ENCODE data around the gene APBB3. TPM values are rescaled to one million over a fixed set of nuclear protein-coding genes. Genes with fewer than 3 reads are reported as not detected.

APBB3 gene
- total and polyA plus RNA-seq, 9 of the 15 experiments (the other 6 are each of a cell fraction or from before 2014, with no cell fraction given) = 0.17 to 24.3 (median 9.5) TPM

DNA sequence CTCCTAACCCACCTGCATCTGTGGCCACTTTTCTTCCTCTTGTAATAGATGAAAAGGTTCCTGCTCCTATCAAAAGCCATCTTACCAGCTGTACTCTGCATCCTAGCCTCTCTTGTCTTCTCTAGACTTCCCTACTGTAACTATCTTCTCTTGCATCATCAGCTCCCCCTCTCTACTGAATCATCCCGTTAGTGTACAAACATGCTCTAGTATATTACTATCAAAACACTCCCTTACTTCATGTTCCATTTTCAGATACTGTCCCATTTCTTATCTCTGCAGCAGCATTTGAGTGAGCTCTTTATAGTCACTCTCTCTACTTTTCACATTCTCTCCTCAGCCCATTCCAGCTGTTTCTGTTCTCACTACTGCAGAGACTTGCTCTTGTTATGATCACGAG is 9.9 kb downstream of the APBB3 start (continued):
- TF ChIP-seq YY1 (IDR thresholded peaks at IDR 0.05; ENCODE audit: borderline replicate concordance in 1 of 3, control insufficient read depth in 1 of 3, extremely low read depth in 1 of 3, insufficient read depth in 3 of 3, insufficient read length in 1 of 3, insufficient replicate concordance in 2 of 3, low read depth in 1 of 3, low read length in 2 of 3) = no peak
- TF ChIP-seq FOSL1 (tag; conservative IDR thresholded peaks at IDR 0.05) = peak; percentile 64
- no peak for TF ChIP-seq ASH1L (IDR thresholded peaks at IDR 0.05; ENCODE audit: borderline replicate concordance, low read depth, partially characterized antibody)
- TF ChIP-seq CBX3 (IDR thresholded peaks at IDR 0.05; ENCODE audit: borderline replicate concordance in 1 of 2, low read length in 2 of 2) = no peak
- TF ChIP-seq ZNF584 (CRISPR knock-in tag; IDR thresholded peaks at IDR 0.05; ENCODE audit: low read depth) = no peak
- no peak for TF ChIP-seq SRF (CRISPR knock-in tag; IDR thresholded peaks at IDR 0.05)
- TF ChIP-seq EZH2 (IDR thresholded peaks at IDR 0.05; ENCODE audit: borderline replicate concordance, low read depth, low read length) = no peak
- TF ChIP-seq ILK (tag; IDR thresholded peaks at IDR 0.05; ENCODE audit: borderline replicate concordance, low read depth) = no peak
- TF ChIP-seq HMG20A (CRISPR knock-in tag; conservative IDR thresholded peaks at IDR 0.05) = no peak
- no peak for TF ChIP-seq KAT7 (CRISPR knock-in tag; IDR thresholded peaks at IDR 0.05; ENCODE audit: borderline replicate concordance)
- no peak for TF ChIP-seq ZFP30 (CRISPR knock-in tag; IDR thresholded peaks at IDR 0.05; ENCODE audit: borderline replicate concordance)
- TF ChIP-seq MEF2A (IDR thresholded peaks at IDR 0.05; ENCODE audit: control insufficient read depth, low read depth, low read length) = 0 out of 2 replicates have a peak, but pooled peaks have one; percentile 29
- TF ChIP-seq ZNF41 (CRISPR knock-in tag; conservative IDR thresholded peaks at IDR 0.05) = no peak
- TF ChIP-seq, protein P1, sequence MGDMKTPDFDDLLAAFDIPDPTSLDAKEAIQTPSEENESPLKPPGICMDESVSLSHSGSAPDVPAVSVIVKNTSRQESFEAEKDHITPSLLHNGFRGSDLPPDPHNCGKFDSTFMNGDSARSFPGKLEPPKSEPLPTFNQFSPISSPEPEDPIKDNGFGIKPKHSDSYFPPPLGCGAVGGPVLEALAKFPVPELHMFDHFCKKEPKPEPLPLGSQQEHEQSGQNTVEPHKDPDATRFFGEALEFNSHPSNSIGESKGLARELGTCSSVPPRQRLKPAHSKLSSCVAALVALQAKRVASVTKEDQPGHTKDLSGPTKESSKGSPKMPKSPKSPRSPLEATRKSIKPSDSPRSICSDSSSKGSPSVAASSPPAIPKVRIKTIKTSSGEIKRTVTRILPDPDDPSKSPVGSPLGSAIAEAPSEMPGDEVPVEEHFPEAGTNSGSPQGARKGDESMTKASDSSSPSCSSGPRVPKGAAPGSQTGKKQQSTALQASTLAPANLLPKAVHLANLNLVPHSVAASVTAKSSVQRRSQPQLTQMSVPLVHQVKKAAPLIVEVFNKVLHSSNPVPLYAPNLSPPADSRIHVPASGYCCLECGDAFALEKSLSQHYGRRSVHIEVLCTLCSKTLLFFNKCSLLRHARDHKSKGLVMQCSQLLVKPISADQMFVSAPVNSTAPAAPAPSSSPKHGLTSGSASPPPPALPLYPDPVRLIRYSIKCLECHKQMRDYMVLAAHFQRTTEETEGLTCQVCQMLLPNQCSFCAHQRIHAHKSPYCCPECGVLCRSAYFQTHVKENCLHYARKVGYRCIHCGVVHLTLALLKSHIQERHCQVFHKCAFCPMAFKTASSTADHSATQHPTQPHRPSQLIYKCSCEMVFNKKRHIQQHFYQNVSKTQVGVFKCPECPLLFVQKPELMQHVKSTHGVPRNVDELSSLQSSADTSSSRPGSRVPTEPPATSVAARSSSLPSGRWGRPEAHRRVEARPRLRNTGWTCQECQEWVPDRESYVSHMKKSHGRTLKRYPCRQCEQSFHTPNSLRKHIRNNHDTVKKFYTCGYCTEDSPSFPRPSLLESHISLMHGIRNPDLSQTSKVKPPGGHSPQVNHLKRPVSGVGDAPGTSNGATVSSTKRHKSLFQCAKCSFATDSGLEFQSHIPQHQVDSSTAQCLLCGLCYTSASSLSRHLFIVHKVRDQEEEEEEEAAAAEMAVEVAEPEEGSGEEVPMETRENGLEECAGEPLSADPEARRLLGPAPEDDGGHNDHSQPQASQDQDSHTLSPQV (IDR thresholded peaks at IDR 0.05) = no peak
- TF ChIP-seq TARDBP (IDR thresholded peaks at IDR 0.05) = no peak
- no peak for TF ChIP-seq ZNF75A (CRISPR knock-in tag; IDR thresholded peaks at IDR 0.05)
- TF ChIP-seq, protein P2, sequence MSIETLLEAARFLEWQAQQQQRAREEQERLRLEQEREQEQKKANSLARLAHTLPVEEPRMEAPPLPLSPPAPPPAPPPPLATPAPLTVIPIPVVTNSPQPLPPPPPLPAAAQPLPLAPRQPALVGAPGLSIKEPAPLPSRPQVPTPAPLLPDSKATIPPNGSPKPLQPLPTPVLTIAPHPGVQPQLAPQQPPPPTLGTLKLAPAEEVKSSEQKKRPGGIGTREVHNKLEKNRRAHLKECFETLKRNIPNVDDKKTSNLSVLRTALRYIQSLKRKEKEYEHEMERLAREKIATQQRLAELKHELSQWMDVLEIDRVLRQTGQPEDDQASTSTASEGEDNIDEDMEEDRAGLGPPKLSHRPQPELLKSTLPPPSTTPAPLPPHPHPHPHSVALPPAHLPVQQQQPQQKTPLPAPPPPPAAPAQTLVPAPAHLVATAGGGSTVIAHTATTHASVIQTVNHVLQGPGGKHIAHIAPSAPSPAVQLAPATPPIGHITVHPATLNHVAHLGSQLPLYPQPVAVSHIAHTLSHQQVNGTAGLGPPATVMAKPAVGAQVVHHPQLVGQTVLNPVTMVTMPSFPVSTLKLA (conservative IDR thresholded peaks at IDR 0.05) = no peak
- TF ChIP-seq POLR3G (IDR thresholded peaks at IDR 0.05; ENCODE audit: extremely low read depth, insufficient read length, insufficient replicate concordance) = no peak
- no peak; a peak in 1 of 4 replicates for TF ChIP-seq FOXA3 (CRISPR knock-in tag; conservative IDR thresholded peaks at IDR 0.05 in 1 of 2, IDR thresholded peaks at IDR 0.05 in 1 of 2)
- peak in 1 of 2 experiments; percentile 9; a peak in 1 of 4 replicates for TF ChIP-seq RAD21 (CRISPR knock-in tag; conservative IDR thresholded peaks at IDR 0.05 in 1 of 2, IDR thresholded peaks at IDR 0.05 in 1 of 2)
- TF ChIP-seq ZNF347 (CRISPR knock-in tag; IDR thresholded peaks at IDR 0.05; ENCODE audit: low read depth) = no peak
- TF ChIP-seq SRSF9 (IDR thresholded peaks at IDR 0.05; ENCODE audit: borderline replicate concordance, low read depth, low read length) = no peak

Measured in K562 (cell line).